GM12878 (cell line): Measurements from ENCODE around the gene CLEC19A. TPM values are rescaled to one million over a fixed set of nuclear protein-coding genes. Genes with fewer than 3 reads are reported as not detected.

Experiments used
- ATAC-seq: fragments of 200-7000 bp; cut with Tn5 transposase; 3 replicates; pipeline ENCODE4 v1.9.1; 2020; ENCODE audit warnings: mild to moderate bottlenecking, moderate library complexity
- BruUV-seq: library from RNA; stranded (reverse); fragments of 400-500 nt; replicated peaks from 2 replicates; lab custom pipeline; 2021; lab: Mats Ljungman, UMichigan
- CTCF ChIA-PET: fragments of 300-600 bp; sonication (Branson Sonifier 250); formaldehyde crosslinking; extraction: SDS; loops from one replicate; lab custom pipeline; 2021; ENCODE audit warnings: inconsistent platforms; lab: Yijun Ruan, JAX
- POLR2A ChIA-PET: fragments of 350-600 bp; formaldehyde crosslinking; extraction: SDS; loops from one replicate; lab custom pipeline; 2021; ENCODE audit warnings: inconsistent platforms; lab: Charles Lee
- RAD21 ChIA-PET: fragments of 300-600 bp; sonication (Branson Sonifier 250); formaldehyde crosslinking; loops from one replicate; lab custom pipeline; 2023; ENCODE audit warnings: antibody characterized with exemption; ENCODE audit not compliant: unreplicated experiment; lab: Charles Lee
- SMC1A ChIA-PET: fragments of 300-600 bp; sonication (Branson Sonifier 250); formaldehyde crosslinking; loops from one replicate; lab custom pipeline; 2023; ENCODE audit not compliant: unreplicated experiment, uncharacterized antibody; lab: Charles Lee
- DNase-seq: peaks from one replicate; pipeline ENCODE4 v3.0.0-alpha.2; 2011; ENCODE audit warnings: low read depth, low spot score
- FAIRE-seq: peaks from 3 replicates; lab custom pipeline; 2011; peaks lifted over from hg19 to GRCh38; lab: Jason Lieb, UNC
- H2AFZ ChIP-seq: 2 replicates; pipeline ENCODE4 v1.6.0; 2011; ENCODE audit warnings: low read depth, low read length, control low read depth; ENCODE audit not compliant: control insufficient read depth
- H3K27ac ChIP-seq: 2 replicates; pipeline ENCODE4 v1.5.1; 2011; ENCODE audit warnings: control low read depth; ENCODE audit not compliant: control insufficient read depth, insufficient read depth
- H3K27me3 ChIP-seq, 2 experiments: replicated peaks in 1 of 2; 2 replicates each; pipeline versions ENCODE4 v1.6.0 to v1.6.1; 2011; ENCODE audit warnings: low read length in 1 of 2; ENCODE audit not compliant: control insufficient read depth in 2 of 2, insufficient read depth in 2 of 2
- H3K36me3 ChIP-seq, 2 experiments: 2 replicates each; pipeline ENCODE4 v1.5.1; 2011; ENCODE audit warnings: low read length in 1 of 2; ENCODE audit not compliant: control insufficient read depth in 2 of 2, insufficient read depth in 2 of 2
- H3K4me1 ChIP-seq: 2 replicates; pipeline ENCODE4 v1.6.1; 2011; ENCODE audit warnings: mild to moderate bottlenecking, low read length, moderate library complexity, mixed read lengths; ENCODE audit not compliant: control insufficient read depth, insufficient read depth
- H3K4me2 ChIP-seq: 2 replicates; pipeline ENCODE4 v1.6.0; 2011; ENCODE audit warnings: control low read depth; ENCODE audit not compliant: control insufficient read depth, insufficient read depth
- H3K4me3 ChIP-seq: fragments of 200-600 bp; sonication (generic); 2 replicates; pipeline ENCODE4 v1.5.1; 2016
- H3K79me2 ChIP-seq: 2 replicates; pipeline ENCODE4 v1.6.0; 2011; ENCODE audit warnings: low read length; ENCODE audit not compliant: control insufficient read depth, insufficient read depth
- H3K9ac ChIP-seq: 2 replicates; pipeline ENCODE4 v1.8.0; 2011; ENCODE audit warnings: low read length, control low read depth, mixed read lengths; ENCODE audit not compliant: control insufficient read depth, insufficient read depth
- H3K9me3 ChIP-seq: replicated peaks from 3 replicates; pipeline ENCODE4 v1.5.1; 2011; ENCODE audit warnings: mild to moderate bottlenecking, low read length; ENCODE audit not compliant: control insufficient read depth, insufficient read depth
- H4K20me1 ChIP-seq: 2 replicates; pipeline ENCODE4 v1.6.0; 2011; ENCODE audit not compliant: control insufficient read depth, insufficient read depth
- CBX5 ChIP-seq: sonication (generic); IDR thresholded peaks from 2 replicates; pipeline ENCODE4 v1.6.1; 2016; ENCODE audit warnings: low read depth, moderate library complexity, mild to moderate bottlenecking, inconsistent platforms
- SIN3A ChIP-seq: IDR thresholded peaks from 2 replicates; pipeline ENCODE4 v1.6.1; 2012; ENCODE audit warnings: low read depth, low read length, improper control_type of control experiment
- SMAD1 ChIP-seq: fragments of 450-650 bp; IDR thresholded peaks from 2 replicates; pipeline ENCODE4 v1.6.1; 2018; ENCODE audit warnings: mild to moderate bottlenecking, low read depth; ENCODE audit not compliant: partially characterized antibody
- SREBF1 ChIP-seq: IDR thresholded peaks from 2 replicates; pipeline ENCODE4 v1.6.1; 2012; ENCODE audit warnings: mild to moderate bottlenecking, low read length
- STAT3 ChIP-seq: IDR thresholded peaks from 2 replicates; pipeline ENCODE4 v1.6.1; 2011; ENCODE audit warnings: low read depth, low read length, improper control_type of control experiment
- TAF1 ChIP-seq: IDR thresholded peaks from 2 replicates; pipeline ENCODE4 v1.6.1; 2011; ENCODE audit warnings: mild to moderate bottlenecking, low read depth, low read length, borderline replicate concordance
- ZBTB40 ChIP-seq: fragments of 450-650 bp; IDR thresholded peaks from 2 replicates; pipeline ENCODE4 v1.6.1; 2016; ENCODE audit warnings: mild to moderate bottlenecking, moderate library complexity, borderline replicate concordance
- ZSCAN29 ChIP-seq: fragments of 450-650 bp; IDR thresholded peaks from 2 replicates; pipeline ENCODE4 v1.6.1; 2017; ENCODE audit warnings: mild to moderate bottlenecking, moderate library complexity
- WGBS: methylation state at CpG from one replicate; pipeline ENCODE4 v1.1.6; 2016; ENCODE audit warnings: low lambda C conversion rate; ENCODE audit not compliant: insufficient replicate concordance, insufficient coverage; ENCODE audit errors: missing lambda C conversion rate; 5-methylcytosine and 5-hydroxymethylcytosine counted together
- in situ Hi-C: fragments of 300-500 bp; cut with MboI; formaldehyde crosslinking; loops from 9 replicates; pipeline ENCODE4 v1.14.3; 2018; ENCODE audit warnings: mixed read lengths
- intact Hi-C: fragments of 100-400 bp; cut with micrococcal nuclease; formaldehyde crosslinking; loops from one replicate; pipeline ENCODE4 v1.14.2; 2022; ENCODE audit not compliant: unreplicated experiment
- polyA plus RNA-seq, 11 experiments: library from polyadenylated mRNA; depleted of rRNA in 4 of 11; unstranded in 6 of 11; stranded (reverse) in 5 of 11; fragments of >200 nt; fragmentation: Nextera tagmentation in 4 of 11; fragmentation: Illumina TruSeq in 1 of 11; extraction: Ambion mirVana in 4 of 11; extraction: Trizol in 1 of 11; gene quantifications; 1 replicate in 1 of 11; 2 replicates in 10 of 11; pipeline versions ENCODE4 v1.2.1 to v1.2.3, GENCODE V29; 2011 to 2016; ENCODE audit warnings: inconsistent platforms in 2 of 11, missing spikeins in 2 of 11, low read depth in 1 of 11
- total RNA-seq, 4 experiments: library from RNA; depleted of rRNA in 3 of 4; stranded (reverse); fragments of >200 nt in 3 of 4; fragmentation: Illumina TruSeq in 1 of 4; extraction: Trizol in 1 of 4; gene quantifications; 2 replicates each; pipeline versions ENCODE4 v1.2.1 to v1.2.3, GENCODE V29; 2013 to 2021
- TF ChIP-seq, protein P1 (sequence below): fragments of 450-650 bp; conservative IDR thresholded peaks from 2 replicates; pipeline ENCODE4 v1.6.1; 2017; ENCODE audit warnings: mild to moderate bottlenecking, moderate library complexity
- TF ChIP-seq, protein P2 (sequence below): IDR thresholded peaks from 2 replicates; pipeline ENCODE4 v1.6.1; 2011; ENCODE audit warnings: low read depth, mild to moderate bottlenecking, low read length, moderate library complexity, borderline replicate concordance; ENCODE audit errors: extremely low read depth

The CLEC19A gene
- total and polyA plus RNA-seq, 10 of the 15 experiments (the other 5 are each of a cell fraction or from before 2014, with no cell fraction given), result 0.03 TPM; not detected in 8

- no peak overlapping the region for H2AFZ ChIP-seq
- ChIA-PET CTCF (no interaction called here), SMC1A (interaction anchor here (1.1 kb wide), 1 partner anchor 195 kb away, joined by 4 read pairs; no protein-coding TSS in a partner anchor), RAD21 (interaction anchor here (1.0 kb wide), 1 partner anchor 111 kb away, joined by 3 read pairs; no protein-coding TSS in a partner anchor), POLR2A (interaction anchor here (0.5 kb wide), 1 partner anchor 1962 kb away, joined by 3 read pairs; no protein-coding TSS in a partner anchor)
- intact Hi-C loops (no loop called here), in situ Hi-C loops (no loop called here)
- ATAC-seq (no peak), DNase-seq (no peak), FAIRE-seq (no peak)
- no peaks in the 10 kb centered on the region for H3K36me3 ChIP-seq
- no peaks in the 10 kb centered on the region for H4K20me1 ChIP-seq
- H3K4me1 ChIP-seq, result peaks cover 21% of the 10 kb centered on the region
- no peaks in the 10 kb centered on the region for H3K79me2 ChIP-seq
- no TSS peak for BruUV-seq
- TF ChIP-seq ZSCAN29 (no peak), ZBTB40 (no peak), SIN3A (no peak), TAF1 (no peak), CBX5 (no peak), SREBF1 (no peak), SMAD1 (no peak), STAT3 (no peak)
- TF ChIP-seq, protein P1, sequence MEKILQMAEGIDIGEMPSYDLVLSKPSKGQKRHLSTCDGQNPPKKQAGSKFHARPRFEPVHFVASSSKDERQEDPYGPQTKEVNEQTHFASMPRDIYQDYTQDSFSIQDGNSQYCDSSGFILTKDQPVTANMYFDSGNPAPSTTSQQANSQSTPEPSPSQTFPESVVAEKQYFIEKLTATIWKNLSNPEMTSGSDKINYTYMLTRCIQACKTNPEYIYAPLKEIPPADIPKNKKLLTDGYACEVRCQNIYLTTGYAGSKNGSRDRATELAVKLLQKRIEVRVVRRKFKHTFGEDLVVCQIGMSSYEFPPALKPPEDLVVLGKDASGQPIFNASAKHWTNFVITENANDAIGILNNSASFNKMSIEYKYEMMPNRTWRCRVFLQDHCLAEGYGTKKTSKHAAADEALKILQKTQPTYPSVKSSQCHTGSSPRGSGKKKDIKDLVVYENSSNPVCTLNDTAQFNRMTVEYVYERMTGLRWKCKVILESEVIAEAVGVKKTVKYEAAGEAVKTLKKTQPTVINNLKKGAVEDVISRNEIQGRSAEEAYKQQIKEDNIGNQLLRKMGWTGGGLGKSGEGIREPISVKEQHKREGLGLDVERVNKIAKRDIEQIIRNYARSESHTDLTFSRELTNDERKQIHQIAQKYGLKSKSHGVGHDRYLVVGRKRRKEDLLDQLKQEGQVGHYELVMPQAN, result no peak
- TF ChIP-seq, protein P2, sequence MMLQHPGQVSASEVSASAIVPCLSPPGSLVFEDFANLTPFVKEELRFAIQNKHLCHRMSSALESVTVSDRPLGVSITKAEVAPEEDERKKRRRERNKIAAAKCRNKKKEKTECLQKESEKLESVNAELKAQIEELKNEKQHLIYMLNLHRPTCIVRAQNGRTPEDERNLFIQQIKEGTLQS, result no peak
- H3K9me3 ChIP-seq, result no peaks in the 10 kb centered on the region; the same call in 2 of the 3 replicates
- no peaks in the 10 kb centered on the region for H3K27me3 ChIP-seq
- no peak overlapping the region for H3K4me2 ChIP-seq
- no peak overlapping the region for H3K9ac ChIP-seq
- WGBS, result 46% methylated on average over 2 of the region's 2 CpGs
- H3K27ac ChIP-seq, result no peak overlapping the region
- no peak overlapping the region for H3K4me3 ChIP-seq
Observed at GRCh38 chr16:19290860-19291259, 5.3 kb downstream of the CLEC19A start.
